Measurements from ENCODE around the gene ANK3.

DNA sequence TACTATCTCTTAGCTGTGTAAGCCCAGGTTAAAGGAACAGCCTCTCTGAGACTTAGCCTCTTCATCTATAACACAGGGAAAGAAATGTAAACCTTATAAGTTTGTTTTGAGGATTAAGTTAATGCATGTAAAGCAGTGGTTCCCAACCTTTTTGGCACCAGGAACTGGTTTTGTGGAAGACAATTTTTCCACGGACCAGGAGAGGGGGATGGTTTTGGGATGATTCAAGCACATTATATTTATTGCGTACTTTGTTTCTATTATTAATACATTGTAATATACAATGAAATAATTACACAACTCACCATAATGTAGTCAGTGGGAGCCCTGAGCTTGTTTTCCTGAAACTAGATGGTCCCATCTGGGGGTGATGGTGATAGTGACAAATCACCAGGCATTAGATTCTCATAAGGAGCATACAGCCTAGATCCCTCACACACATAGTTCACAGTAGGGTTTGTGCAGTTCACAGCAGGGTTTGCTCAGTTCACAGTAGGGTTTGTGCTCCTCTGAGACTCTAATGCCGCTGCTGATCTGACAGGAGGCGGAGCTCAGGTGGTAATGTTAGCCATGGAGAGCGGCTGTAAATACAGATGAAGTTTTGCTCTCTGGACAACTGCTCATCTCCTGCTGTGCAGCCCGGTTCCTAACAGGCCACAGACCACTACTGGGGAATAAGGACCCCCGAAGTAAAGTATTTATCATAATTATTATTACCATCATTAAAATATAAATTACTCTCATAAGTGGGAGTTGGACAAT is 41.3 kb upstream of the ANK3 start:
- TF ChIP-seq, protein P1, sequence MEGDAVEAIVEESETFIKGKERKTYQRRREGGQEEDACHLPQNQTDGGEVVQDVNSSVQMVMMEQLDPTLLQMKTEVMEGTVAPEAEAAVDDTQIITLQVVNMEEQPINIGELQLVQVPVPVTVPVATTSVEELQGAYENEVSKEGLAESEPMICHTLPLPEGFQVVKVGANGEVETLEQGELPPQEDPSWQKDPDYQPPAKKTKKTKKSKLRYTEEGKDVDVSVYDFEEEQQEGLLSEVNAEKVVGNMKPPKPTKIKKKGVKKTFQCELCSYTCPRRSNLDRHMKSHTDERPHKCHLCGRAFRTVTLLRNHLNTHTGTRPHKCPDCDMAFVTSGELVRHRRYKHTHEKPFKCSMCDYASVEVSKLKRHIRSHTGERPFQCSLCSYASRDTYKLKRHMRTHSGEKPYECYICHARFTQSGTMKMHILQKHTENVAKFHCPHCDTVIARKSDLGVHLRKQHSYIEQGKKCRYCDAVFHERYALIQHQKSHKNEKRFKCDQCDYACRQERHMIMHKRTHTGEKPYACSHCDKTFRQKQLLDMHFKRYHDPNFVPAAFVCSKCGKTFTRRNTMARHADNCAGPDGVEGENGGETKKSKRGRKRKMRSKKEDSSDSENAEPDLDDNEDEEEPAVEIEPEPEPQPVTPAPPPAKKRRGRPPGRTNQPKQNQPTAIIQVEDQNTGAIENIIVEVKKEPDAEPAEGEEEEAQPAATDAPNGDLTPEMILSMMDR (IDR thresholded peaks at IDR 0.05): no peak
- no peak for TF ChIP-seq POLR2A (IDR thresholded peaks at IDR 0.05)

All from uterus (tissue), 2 donors.